GM15510 (cell line): ENCODE results near the gene MYBPH.

ENCODE experiments used
- POLR2A ChIP-seq: IDR thresholded peaks from 3 replicates; pipeline ENCODE4 v1.6.1; 2011; ENCODE audit warnings: borderline replicate concordance; ENCODE audit not compliant: insufficient read length; ENCODE audit errors: extremely low read depth

Gene MYBPH

GRCh38 chr1:203152158-203153034 lies 23.2 kb downstream of the MYBPH start:
- no peak for TF ChIP-seq POLR2A

- TF ChIP-seq POLR2A, result no peak
Observed at GRCh38 chr1:203151362-203152157, 24.1 kb downstream of the MYBPH start.

GRCh38 chr1:203150511-203151297 lies 24.9 kb downstream of the MYBPH start:
- TF ChIP-seq POLR2A, result no peak

GRCh38 chr1:203149188-203149840 lies 26.3 kb downstream of the MYBPH start:
- no peak for TF ChIP-seq POLR2A

- no peak for TF ChIP-seq POLR2A
Observed at GRCh38 chr1:203148579-203148978, 27.0 kb downstream of the MYBPH start.

- TF ChIP-seq POLR2A, result no peak
Observed at GRCh38 chr1:203148127-203148526, 27.5 kb downstream of the MYBPH start.

GRCh38 chr1:203147376-203147775 lies 28.2 kb downstream of the MYBPH start:
- no peak for TF ChIP-seq POLR2A

GRCh38 chr1:203146537-203146936 lies 29.1 kb downstream of the MYBPH start:
- TF ChIP-seq POLR2A, result no peak

GRCh38 chr1:203146042-203146369 lies 29.6 kb downstream of the MYBPH start:
- TF ChIP-seq POLR2A, result no peak

GRCh38 chr1:203145321-203146041 lies 30.1 kb downstream of the MYBPH start:
- no peak for TF ChIP-seq POLR2A

- TF ChIP-seq POLR2A, result no peak
Observed at GRCh38 chr1:203144661-203145060, 31.0 kb downstream of the MYBPH start.

GRCh38 chr1:203143641-203144040 lies 32.0 kb downstream of the MYBPH start:
- TF ChIP-seq POLR2A, result no peak

- no peak for TF ChIP-seq POLR2A
Observed at GRCh38 chr1:203142684-203143408, 32.8 kb downstream of the MYBPH start.
